Fibroblast of skin of right quadriceps (primary cell): ENCODE results near the gene MDN1.
"Not testable (repeated sequence)": the region's sequence is repeated elsewhere in the genome, so short reads cannot be mapped to it uniquely, and the experiment has no call there.

Experiments
- DNase-seq: peaks from one replicate; pipeline ENCODE4 v3.0.0-alpha.2; 2013

MDN1 gene

GRCh38 chr6:89818977-89819335, 638 bp downstream of the MDN1 start:
- DNase-seq = peak; percentile 13

GRCh38 chr6:89817481-89817880, 2.1 kb downstream of the MDN1 start:
- no peak for DNase-seq

- DNase-seq = not testable (repeated sequence)
Measured at GRCh38 chr6:89813422-89813821, 6.2 kb downstream of the MDN1 start.

- DNase-seq = no peak
Measured at GRCh38 chr6:89807581-89807980, 12.0 kb downstream of the MDN1 start.

GRCh38 chr6:89805814-89806371, 13.7 kb downstream of the MDN1 start:
- no peak for DNase-seq

- DNase-seq = no peak
Measured at GRCh38 chr6:89803271-89803670, 16.3 kb downstream of the MDN1 start.

- DNase-seq = no peak
Measured at GRCh38 chr6:89799756-89800155, 19.8 kb downstream of the MDN1 start.

GRCh38 chr6:89799096-89799495, 20.5 kb downstream of the MDN1 start:
- DNase-seq = no peak

- peak; percentile 27 for DNase-seq
Measured at GRCh38 chr6:89797317-89797716, 22.3 kb downstream of the MDN1 start.

GRCh38 chr6:89794324-89794723, 25.3 kb downstream of the MDN1 start:
- no peak for DNase-seq

- no peak for DNase-seq
Measured at GRCh38 chr6:89793586-89793985, 26.0 kb downstream of the MDN1 start.

GRCh38 chr6:89792881-89793280, 26.7 kb downstream of the MDN1 start:
- peak; percentile 9 for DNase-seq

- DNase-seq = no peak
Measured at GRCh38 chr6:89790403-89790802, 29.2 kb downstream of the MDN1 start.

- no peak for DNase-seq
Measured at GRCh38 chr6:89789980-89790379, 29.6 kb downstream of the MDN1 start.

- DNase-seq = no peak
Measured at GRCh38 chr6:89787660-89788328, 31.8 kb downstream of the MDN1 start.

- no peak for DNase-seq
Measured at GRCh38 chr6:89786970-89787369, 32.6 kb downstream of the MDN1 start.

- DNase-seq = no peak
Measured at GRCh38 chr6:89784838-89785237, 34.8 kb downstream of the MDN1 start.

- not testable (repeated sequence) for DNase-seq
Measured at GRCh38 chr6:89783293-89783692, 36.3 kb downstream of the MDN1 start.

- DNase-seq = no peak
Measured at GRCh38 chr6:89782222-89782621, 37.4 kb downstream of the MDN1 start.

- DNase-seq = no peak
Measured at GRCh38 chr6:89781070-89782034, 38.2 kb downstream of the MDN1 start.

GRCh38 chr6:89777455-89777854, 42.1 kb downstream of the MDN1 start:
- no peak for DNase-seq

GRCh38 chr6:89776583-89777233, 42.9 kb downstream of the MDN1 start:
- no peak for DNase-seq

GRCh38 chr6:89775150-89775549, 44.4 kb downstream of the MDN1 start:
- DNase-seq = no peak
